ENCODE data around the gene IL18R1. TPM values are rescaled to one million over a fixed set of nuclear protein-coding genes. Genes with fewer than 3 reads are reported as not detected.

The IL18R1 gene
- total RNA-seq, 1 experiment from 2014 or later: 1.9 TPM

GRCh38 chr2:102442967-102443828 lies 87.6 kb downstream of the IL18R1 start:
- Histone ChIP-seq H3K4me3 (no peak overlapping the region), H3K9me3 (ENCODE audit: insufficient read depth, low read depth) (no peaks in the 10 kb centered on the region), H3K36me3 (ENCODE audit: low read depth) (no peaks in the 10 kb centered on the region), H4K20me1 (ENCODE audit: insufficient read depth) (no peaks in the 10 kb centered on the region), H3K79me2 (ENCODE audit: low read depth) (no peaks in the 10 kb centered on the region), H3K4me2 (peak overlapping the region; percentile 55), H3K9me2 (ENCODE audit: insufficient read depth) (no peaks in the 10 kb centered on the region), H2AFZ (0 out of 2 replicates have a peak overlapping the region, but pooled peaks have one; percentile 54), H3K4me1 (replicated peaks; ENCODE audit: insufficient read depth) (peaks cover 8% of the 10 kb centered on the region; the same call in 1 of the 2 replicates), H3K27me3 (ENCODE audit: insufficient read depth, low read depth) (no peaks in the 10 kb centered on the region), H3F3A (ENCODE audit: insufficient read depth, low read depth) (no peaks in the 10 kb centered on the region), H3K27ac (no peak overlapping the region)
- DNase-seq: peak in 1 of 2 experiments; percentile 39
- ChIA-PET POLR2A (ENCODE audit: unreplicated experiment) (no interaction called here), CTCF (interaction anchor here (0.8 to 1.4 kb wide), 3 partner anchors 56 to 559 kb away, joined by 3 to 6 read pairs (median 5); no protein-coding TSS in a partner anchor)
- TF ChIP-seq EZH2 (IDR thresholded peaks at IDR 0.05; ENCODE audit: low read depth): no peak
- TF ChIP-seq CTCF (conservative IDR thresholded peaks at IDR 0.05): peak; percentile 84
- no TSS peak for BruUV-seq (replicated peaks)
- intact Hi-C loops (cut with micrococcal nuclease; ENCODE audit: unreplicated experiment): loop anchor here (1.0 to 10.0 kb wide), 8 partner anchors 40 to 1428 kb away; no protein-coding TSS in a partner anchor

DNA sequence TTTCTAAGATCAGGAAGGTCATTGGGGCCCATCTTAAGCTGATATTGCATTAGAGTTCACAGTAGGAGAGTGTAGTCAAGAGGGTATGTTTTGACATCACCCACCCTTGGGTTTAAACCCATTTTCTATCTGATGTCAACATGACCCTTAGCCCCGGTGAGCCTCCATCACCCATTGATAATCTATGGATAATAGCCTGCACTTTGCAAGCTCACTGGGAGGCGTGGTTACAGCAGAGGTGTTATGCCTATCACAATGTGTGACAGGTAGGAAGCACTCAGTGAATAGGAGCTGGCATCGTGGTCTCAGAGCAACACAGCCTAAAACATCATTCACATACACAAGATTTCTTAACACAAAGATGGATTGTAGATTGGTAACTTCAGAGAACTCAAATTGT lies 88.6 kb downstream of the IL18R1 start:
- intact Hi-C loops (cut with micrococcal nuclease; ENCODE audit: unreplicated experiment): loop anchor here (10.0 kb wide), 3 partner anchors 279 to 1429 kb away; no protein-coding TSS in a partner anchor
- DNase-seq: no peak
- Histone ChIP-seq H3F3A (ENCODE audit: insufficient read depth, low read depth) (no peaks in the 10 kb centered on the region), H3K36me3 (ENCODE audit: low read depth) (no peaks in the 10 kb centered on the region), H3K79me2 (ENCODE audit: low read depth) (no peaks in the 10 kb centered on the region), H3K4me2 (no peak overlapping the region), H2AFZ (no peak overlapping the region), H3K4me1 (replicated peaks; ENCODE audit: insufficient read depth) (peaks cover 6% of the 10 kb centered on the region; the same call in 1 of the 2 replicates), H4K20me1 (ENCODE audit: insufficient read depth) (no peaks in the 10 kb centered on the region), H3K27me3 (ENCODE audit: insufficient read depth, low read depth) (no peaks in the 10 kb centered on the region), H3K4me3 (no peak overlapping the region), H3K9me2 (ENCODE audit: insufficient read depth) (no peaks in the 10 kb centered on the region), H3K9me3 (ENCODE audit: insufficient read depth, low read depth) (no peaks in the 10 kb centered on the region), H3K27ac (no peak overlapping the region)
- CTCF ChIA-PET: no interaction called here
- no TSS peak for BruUV-seq (replicated peaks)
- no peak for TF ChIP-seq EZH2 (IDR thresholded peaks at IDR 0.05; ENCODE audit: low read depth)
- TF ChIP-seq CTCF (conservative IDR thresholded peaks at IDR 0.05): no peak
- POLR2A ChIA-PET (ENCODE audit: unreplicated experiment): no interaction called here

GRCh38 chr2:102446936-102447335 lies 91.3 kb downstream of the IL18R1 start:
- BruUV-seq (replicated peaks): no TSS peak
- intact Hi-C loops (cut with micrococcal nuclease; ENCODE audit: unreplicated experiment): loop anchor here (5.0 to 10.0 kb wide), 4 partner anchors 205 to 1432 kb away; no protein-coding TSS in a partner anchor
- POLR2A ChIA-PET (ENCODE audit: unreplicated experiment): no interaction called here
- Histone ChIP-seq H3K27ac (no peak overlapping the region), H3K79me2 (ENCODE audit: low read depth) (no peaks in the 10 kb centered on the region), H3K4me2 (no peak overlapping the region), H3K9me3 (ENCODE audit: insufficient read depth, low read depth) (no peaks in the 10 kb centered on the region), H3K36me3 (ENCODE audit: low read depth) (no peaks in the 10 kb centered on the region), H3K4me1 (replicated peaks; ENCODE audit: insufficient read depth) (no peaks in the 10 kb centered on the region), H3F3A (ENCODE audit: insufficient read depth, low read depth) (no peaks in the 10 kb centered on the region), H3K27me3 (ENCODE audit: insufficient read depth, low read depth) (no peaks in the 10 kb centered on the region), H3K4me3 (no peak overlapping the region), H2AFZ (no peak overlapping the region), H4K20me1 (ENCODE audit: insufficient read depth) (no peaks in the 10 kb centered on the region), H3K9me2 (ENCODE audit: insufficient read depth) (no peaks in the 10 kb centered on the region)
- CTCF ChIA-PET: interaction anchor here (0.7 kb wide), 1 partner anchor 725 kb away, joined by 9 read pairs; no protein-coding TSS in a partner anchor
- DNase-seq: no peak
- TF ChIP-seq EZH2 (IDR thresholded peaks at IDR 0.05; ENCODE audit: low read depth): no peak
- TF ChIP-seq CTCF (conservative IDR thresholded peaks at IDR 0.05): no peak

Small RNA genes lying within 50 kb of the gene (microRNA-seq; reads per million reads assigned to microRNA genes)
- gene MIR4772 (ENCODE audit: borderline number of aligned reads, borderline replicate concordance): not detected

Other genes starting within 250 kb of the IL18R1 start
- gene IL1R1, start 213.1 kb upstream of the IL18R1 start, total RNA-seq (2021): 5.0 and 6.5 TPM in 2 replicates
- 1.2 and 1.9 TPM in 2 replicates for gene IL1RL2, start 168.8 kb upstream of the IL18R1 start, total RNA-seq (2021)
- gene IL1RL1, start 44.2 kb upstream of the IL18R1 start, total RNA-seq (2021): 0.55 and 1.7 TPM in 2 replicates
- gene IL18RAP, start 67.4 kb downstream of the IL18R1 start, total RNA-seq (2021): not detected in 2 replicates
- 0.85 and 1.1 TPM in 2 replicates for gene SLC9A4, start 117.4 kb downstream of the IL18R1 start, total RNA-seq (2021)

All from PC-9 (cell line).